ENCODE measurements around the gene KLHL7. TPM values are rescaled to one million over a fixed set of nuclear protein-coding genes. Genes with fewer than 3 reads are reported as not detected.

Gene KLHL7
- total RNA-seq, 4 donors from 2014 or later, result 22.9 to 31.5 (median 27.8) TPM

GRCh38 chr7:23181684-23182553 lies 76.3 kb downstream of the KLHL7 start, which contains the start of gene NUP42:
Gene NUP42 (plus strand): TSS chr7:23182048. CDS start chr7:23182086, 38 bp downstream.
- TF ChIP-seq CTCF (IDR thresholded peaks at IDR 0.05; ENCODE audit: low read depth), result no peak

- no peak for TF ChIP-seq CTCF (IDR thresholded peaks at IDR 0.05; ENCODE audit: low read depth)
These were observed 77.9 kb downstream of the KLHL7 start for GRCh38 chr7:23183279-23184012.

GRCh38 chr7:23184291-23184690 lies 78.7 kb downstream of the KLHL7 start:
- TF ChIP-seq CTCF (IDR thresholded peaks at IDR 0.05; ENCODE audit: low read depth), result no peak

GRCh38 chr7:23184709-23185359 lies 79.2 kb downstream of the KLHL7 start:
- TF ChIP-seq CTCF (IDR thresholded peaks at IDR 0.05; ENCODE audit: low read depth), result no peak

- TF ChIP-seq CTCF (IDR thresholded peaks at IDR 0.05; ENCODE audit: low read depth), result no peak
These were observed 80.4 kb downstream of the KLHL7 start for GRCh38 chr7:23185980-23186379.

GRCh38 chr7:23191022-23191421 lies 85.4 kb downstream of the KLHL7 start:
- TF ChIP-seq CTCF (IDR thresholded peaks at IDR 0.05; ENCODE audit: low read depth), result no peak

GRCh38 chr7:23196306-23196705 lies 90.7 kb downstream of the KLHL7 start:
- no peak for TF ChIP-seq CTCF (IDR thresholded peaks at IDR 0.05; ENCODE audit: low read depth)

Data from subcutaneous adipose tissue (tissue), 4 donors.